HCT116 (cell line): ENCODE measurements around the gene MTCP1.

Source experiments
- EZH2phosphoT487 ChIP-seq: fragments of 200-600 bp; IDR thresholded peaks from 2 replicates; pipeline ENCODE4 v1.6.1; 2018; ENCODE audit warnings: antibody characterized with exemption, borderline replicate concordance
- POLR2A ChIP-seq: IDR thresholded peaks from 2 replicates; pipeline ENCODE4 v1.7.0; 2011; ENCODE audit warnings: borderline replicate concordance; ENCODE audit not compliant: insufficient read depth, insufficient read length; ENCODE audit errors: extremely low read depth
- POLR2AphosphoS5 ChIP-seq: IDR thresholded peaks from 2 replicates; pipeline ENCODE4 v1.6.1; 2011; ENCODE audit warnings: mild to moderate bottlenecking, low read depth, low read length, moderate library complexity
- RAD21 ChIP-seq: IDR thresholded peaks from 2 replicates; pipeline ENCODE4 v1.6.1; 2012; ENCODE audit warnings: low read depth, mild to moderate bottlenecking
- SRF ChIP-seq: IDR thresholded peaks from 2 replicates; pipeline ENCODE4 v1.6.1; 2012; ENCODE audit warnings: low read depth
- TF ChIP-seq, protein P1 (sequence below), 3 experiments: fragments of 200-600 bp in 1 of 3; sonication (generic) in 1 of 3; IDR thresholded peaks in 2 of 3; conservative IDR thresholded peaks in 1 of 3; 2 replicates each; pipeline ENCODE4 v1.5.1; 2012 to 2017; ENCODE audit warnings: low read depth in 2 of 3, low read length in 2 of 3, antibody characterized with exemption in 1 of 3, borderline replicate concordance in 1 of 3, control low read depth in 1 of 3, mild to moderate bottlenecking in 1 of 3, mixed read lengths in 1 of 3, mixed run types in 1 of 3, moderate library complexity in 1 of 3; ENCODE audit not compliant: insufficient read depth in 1 of 3
- TF ChIP-seq, protein P2 (sequence below): IDR thresholded peaks from 2 replicates; pipeline ENCODE4 v1.6.1; 2011; ENCODE audit warnings: mild to moderate bottlenecking, low read length, moderate library complexity; ENCODE audit not compliant: insufficient replicate concordance; ENCODE audit errors: extremely low read depth

DNA sequence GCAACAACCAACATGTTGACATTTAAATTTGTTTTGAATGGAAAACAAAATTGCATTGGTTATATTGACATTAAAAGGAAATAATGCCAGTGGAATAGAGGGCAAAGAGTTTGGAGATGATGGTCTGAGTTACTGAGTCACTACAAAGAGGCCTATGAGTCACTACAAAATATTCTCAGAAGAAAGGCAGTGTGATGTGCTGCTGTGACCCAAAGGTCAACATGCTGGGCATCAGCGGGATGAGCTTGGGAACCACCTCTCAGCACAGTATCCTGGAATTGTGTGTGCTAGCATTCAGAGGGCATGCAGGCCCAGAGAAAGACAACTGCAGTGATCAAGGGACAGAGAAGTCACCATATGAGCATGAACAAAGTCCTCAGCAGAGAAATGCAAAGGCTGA, 2.8 kb downstream of the MTCP1 start:
- TF ChIP-seq, protein P1, sequence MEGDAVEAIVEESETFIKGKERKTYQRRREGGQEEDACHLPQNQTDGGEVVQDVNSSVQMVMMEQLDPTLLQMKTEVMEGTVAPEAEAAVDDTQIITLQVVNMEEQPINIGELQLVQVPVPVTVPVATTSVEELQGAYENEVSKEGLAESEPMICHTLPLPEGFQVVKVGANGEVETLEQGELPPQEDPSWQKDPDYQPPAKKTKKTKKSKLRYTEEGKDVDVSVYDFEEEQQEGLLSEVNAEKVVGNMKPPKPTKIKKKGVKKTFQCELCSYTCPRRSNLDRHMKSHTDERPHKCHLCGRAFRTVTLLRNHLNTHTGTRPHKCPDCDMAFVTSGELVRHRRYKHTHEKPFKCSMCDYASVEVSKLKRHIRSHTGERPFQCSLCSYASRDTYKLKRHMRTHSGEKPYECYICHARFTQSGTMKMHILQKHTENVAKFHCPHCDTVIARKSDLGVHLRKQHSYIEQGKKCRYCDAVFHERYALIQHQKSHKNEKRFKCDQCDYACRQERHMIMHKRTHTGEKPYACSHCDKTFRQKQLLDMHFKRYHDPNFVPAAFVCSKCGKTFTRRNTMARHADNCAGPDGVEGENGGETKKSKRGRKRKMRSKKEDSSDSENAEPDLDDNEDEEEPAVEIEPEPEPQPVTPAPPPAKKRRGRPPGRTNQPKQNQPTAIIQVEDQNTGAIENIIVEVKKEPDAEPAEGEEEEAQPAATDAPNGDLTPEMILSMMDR (IDR thresholded peaks at IDR 0.05 in 2 of 3, conservative IDR thresholded peaks at IDR 0.05 in 1 of 3; ENCODE audit: borderline replicate concordance in 1 of 3, insufficient read depth in 1 of 3, low read depth in 2 of 3, low read length in 2 of 3), result no peak
- TF ChIP-seq EZH2phosphoT487 (no peak), RAD21 (no peak), POLR2A (no peak), SRF (no peak), POLR2AphosphoS5 (no peak)
- TF ChIP-seq, protein P2, sequence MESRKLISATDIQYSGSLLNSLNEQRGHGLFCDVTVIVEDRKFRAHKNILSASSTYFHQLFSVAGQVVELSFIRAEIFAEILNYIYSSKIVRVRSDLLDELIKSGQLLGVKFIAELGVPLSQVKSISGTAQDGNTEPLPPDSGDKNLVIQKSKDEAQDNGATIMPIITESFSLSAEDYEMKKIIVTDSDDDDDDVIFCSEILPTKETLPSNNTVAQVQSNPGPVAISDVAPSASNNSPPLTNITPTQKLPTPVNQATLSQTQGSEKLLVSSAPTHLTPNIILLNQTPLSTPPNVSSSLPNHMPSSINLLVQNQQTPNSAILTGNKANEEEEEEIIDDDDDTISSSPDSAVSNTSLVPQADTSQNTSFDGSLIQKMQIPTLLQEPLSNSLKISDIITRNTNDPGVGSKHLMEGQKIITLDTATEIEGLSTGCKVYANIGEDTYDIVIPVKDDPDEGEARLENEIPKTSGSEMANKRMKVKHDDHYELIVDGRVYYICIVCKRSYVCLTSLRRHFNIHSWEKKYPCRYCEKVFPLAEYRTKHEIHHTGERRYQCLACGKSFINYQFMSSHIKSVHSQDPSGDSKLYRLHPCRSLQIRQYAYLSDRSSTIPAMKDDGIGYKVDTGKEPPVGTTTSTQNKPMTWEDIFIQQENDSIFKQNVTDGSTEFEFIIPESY, result no peak
